HEK293 (cell line): ENCODE data around the gene MBTD1.

Experiments used
- EGR2 ChIP-seq: fragments of 450-650 bp; formaldehyde crosslinking; IDR thresholded peaks from 2 replicates; pipeline ENCODE4 v1.5.1; 2016; ENCODE audit warnings: low read depth, missing biosample characterization, missing genetic modification characterization
- GLIS2 ChIP-seq: fragments of 450-650 bp; formaldehyde crosslinking; IDR thresholded peaks from 2 replicates; pipeline ENCODE4 v1.5.1; 2016; ENCODE audit warnings: missing biosample characterization, missing genetic modification characterization
- SALL2 ChIP-seq: fragments of 450-650 bp; formaldehyde crosslinking; IDR thresholded peaks from 2 replicates; pipeline ENCODE4 v1.5.0; 2017; ENCODE audit warnings: missing biosample characterization, mild to moderate bottlenecking, missing genetic modification characterization, borderline replicate concordance
- SP2 ChIP-seq: fragments of 450-650 bp; formaldehyde crosslinking; IDR thresholded peaks from 2 replicates; pipeline ENCODE4 v1.5.1; 2016; ENCODE audit warnings: missing biosample characterization, missing genetic modification characterization
- SP3 ChIP-seq: fragments of 450-650 bp; formaldehyde crosslinking; IDR thresholded peaks from 2 replicates; pipeline ENCODE4 v1.5.1; 2016; ENCODE audit warnings: missing biosample characterization, missing genetic modification characterization
- SP7 ChIP-seq: fragments of 450-650 bp; formaldehyde crosslinking; IDR thresholded peaks from 2 replicates; pipeline ENCODE4 v1.5.1; 2016; ENCODE audit warnings: missing biosample characterization, missing genetic modification characterization
- ZBTB17 ChIP-seq: fragments of 450-650 bp; formaldehyde crosslinking; IDR thresholded peaks from 2 replicates; pipeline ENCODE4 v1.5.1; 2016; ENCODE audit warnings: missing biosample characterization, missing genetic modification characterization
- ZFP37 ChIP-seq: fragments of 450-650 bp; formaldehyde crosslinking; IDR thresholded peaks from 2 replicates; pipeline ENCODE4 v1.5.1; 2016; ENCODE audit warnings: missing biosample characterization, missing genetic modification characterization
- ZFP41 ChIP-seq: fragments of 450-650 bp; formaldehyde crosslinking; IDR thresholded peaks from 2 replicates; pipeline ENCODE4 v1.5.1; 2016; ENCODE audit warnings: missing biosample characterization, missing genetic modification characterization, borderline replicate concordance
- ZNF132 ChIP-seq: fragments of 450-650 bp; formaldehyde crosslinking; IDR thresholded peaks from 2 replicates; pipeline ENCODE4 v1.5.1; 2017; ENCODE audit warnings: missing biosample characterization, missing genetic modification characterization, borderline replicate concordance
- ZNF138 ChIP-seq: fragments of 450-650 bp; formaldehyde crosslinking; IDR thresholded peaks from 2 replicates; pipeline ENCODE4 v1.5.1; 2016; ENCODE audit warnings: missing biosample characterization, missing genetic modification characterization, borderline replicate concordance
- ZNF157 ChIP-seq: fragments of 450-650 bp; formaldehyde crosslinking; IDR thresholded peaks from 2 replicates; pipeline ENCODE4 v1.5.1; 2016; ENCODE audit warnings: missing biosample characterization, missing genetic modification characterization
- ZNF24 ChIP-seq: fragments of 450-650 bp; formaldehyde crosslinking; IDR thresholded peaks from 2 replicates; pipeline ENCODE4 v1.5.1; 2016; ENCODE audit warnings: missing biosample characterization, missing genetic modification characterization
- ZNF280C ChIP-seq: fragments of 450-650 bp; formaldehyde crosslinking; IDR thresholded peaks from 2 replicates; pipeline ENCODE4 v1.5.1; 2016; ENCODE audit warnings: missing biosample characterization, missing genetic modification characterization
- ZNF391 ChIP-seq: fragments of 450-650 bp; formaldehyde crosslinking; IDR thresholded peaks from 2 replicates; pipeline ENCODE4 v1.5.1; 2016; ENCODE audit warnings: low read depth, missing biosample characterization, missing genetic modification characterization, borderline replicate concordance
- ZNF433 ChIP-seq: fragments of 450-650 bp; formaldehyde crosslinking; IDR thresholded peaks from 2 replicates; pipeline ENCODE4 v1.5.1; 2016; ENCODE audit warnings: missing biosample characterization, missing genetic modification characterization, low read depth
- ZNF48 ChIP-seq: fragments of 450-650 bp; formaldehyde crosslinking; IDR thresholded peaks from 2 replicates; pipeline ENCODE4 v1.5.1; 2016; ENCODE audit warnings: missing biosample characterization, missing genetic modification characterization
- ZNF513 ChIP-seq: fragments of 450-650 bp; IDR thresholded peaks from 2 replicates; pipeline ENCODE4 v1.5.1; 2018; ENCODE audit warnings: missing biosample characterization, missing genetic modification characterization
- ZNF518A ChIP-seq: fragments of 450-650 bp; formaldehyde crosslinking; conservative IDR thresholded peaks from 2 replicates; pipeline ENCODE4 v1.5.1; 2016; ENCODE audit warnings: low read depth, missing biosample characterization, missing genetic modification characterization
- ZNF561 ChIP-seq: fragments of 450-650 bp; IDR thresholded peaks from 2 replicates; pipeline ENCODE4 v1.5.1; 2018; ENCODE audit warnings: missing biosample characterization, missing genetic modification characterization, borderline replicate concordance
- ZNF571 ChIP-seq: fragments of 450-650 bp; formaldehyde crosslinking; IDR thresholded peaks from 2 replicates; pipeline ENCODE4 v1.5.0; 2017; ENCODE audit warnings: missing biosample characterization, missing genetic modification characterization
- ZNF629 ChIP-seq: fragments of 450-650 bp; formaldehyde crosslinking; IDR thresholded peaks from 2 replicates; pipeline ENCODE4 v1.5.1; 2017; ENCODE audit warnings: missing biosample characterization, missing genetic modification characterization
- ZNF639 ChIP-seq: fragments of 450-650 bp; formaldehyde crosslinking; IDR thresholded peaks from 2 replicates; pipeline ENCODE4 v1.5.1; 2016; ENCODE audit warnings: missing biosample characterization, missing genetic modification characterization
- ZNF704 ChIP-seq: fragments of 450-650 bp; formaldehyde crosslinking; IDR thresholded peaks from 2 replicates; pipeline ENCODE4 v1.5.1; 2016; ENCODE audit warnings: missing biosample characterization, missing genetic modification characterization
- ZNF76 ChIP-seq: fragments of 450-650 bp; formaldehyde crosslinking; IDR thresholded peaks from 2 replicates; pipeline ENCODE4; 2016; ENCODE audit warnings: low read depth, missing biosample characterization, missing genetic modification characterization, borderline replicate concordance

Gene MBTD1

GRCh38 chr17:51260237-51261023, 581 bp upstream of the MBTD1 start, which contains the start of gene UTP18 (continued):
- TF ChIP-seq ZNF704 (tag by site-specific recombination): no peak
- TF ChIP-seq ZNF48: no peak
- TF ChIP-seq ZFP37 (tag by site-specific recombination): 0 out of 2 replicates have a peak, but pooled peaks have one; percentile 28
- peak; percentile 74; the same call in 1 of the 2 replicates for TF ChIP-seq ZNF391 (tag by site-specific recombination)
- no peak for TF ChIP-seq ZNF280C (tag by site-specific recombination)
- TF ChIP-seq SP7 (tag by site-specific recombination): peak; percentile 65
- peak; percentile 96 for TF ChIP-seq SP3
- TF ChIP-seq ZFP41 (tag by site-specific recombination): no peak
- no peak for TF ChIP-seq ZNF157 (tag by site-specific recombination)
- TF ChIP-seq SALL2: no peak
- peak; percentile 85 for TF ChIP-seq ZBTB17 (tag by site-specific recombination)
- no peak for TF ChIP-seq ZNF513
- peak; percentile 64 for TF ChIP-seq ZNF76 (tag by site-specific recombination)
- no peak for TF ChIP-seq ZNF138 (tag by site-specific recombination)
- TF ChIP-seq ZNF629 (tag by site-specific recombination): peak; percentile 93
- peak; percentile 76; the same call in 1 of the 2 replicates for TF ChIP-seq ZNF639
- TF ChIP-seq EGR2 (tag by site-specific recombination): peak; percentile 78
- peak; percentile 90 for TF ChIP-seq SP2 (tag by site-specific recombination)
- no peak for TF ChIP-seq ZNF571 (tag by site-specific recombination)
- TF ChIP-seq ZNF24 (tag by site-specific recombination): peak; percentile 76
- peak; percentile 44; the same call in 1 of the 2 replicates for TF ChIP-seq ZNF518A (tag by site-specific recombination)
- TF ChIP-seq GLIS2 (tag by site-specific recombination): peak; percentile 78
- TF ChIP-seq ZNF433: no peak
- TF ChIP-seq ZNF561 (tag by site-specific recombination): peak; percentile 80
- no peak for TF ChIP-seq ZNF132 (tag by site-specific recombination)
